Hepatocyte (in vitro differentiated cells): Measurements from ENCODE around the gene SGK2. TPM values are rescaled to one million over a fixed set of nuclear protein-coding genes. Genes with fewer than 3 reads are reported as not detected.

ENCODE experiments used
- DNase-seq: peaks from one replicate; pipeline ENCODE4 v3.0.0-alpha.2; 2016; ENCODE audit warnings: low spot score
- H2AFZ ChIP-seq: fragments of 200-600 bp; sonication (generic); 2 replicates; pipeline ENCODE4 v1.6.0; 2016; ENCODE audit warnings: antibody characterized with exemption, mild to moderate bottlenecking
- H3K27ac ChIP-seq: fragments of 200-600 bp; sonication (generic); 2 replicates; pipeline ENCODE4 v1.5.1; 2016; ENCODE audit warnings: mild to moderate bottlenecking
- H3K27me3 ChIP-seq: fragments of 200-600 bp; sonication (generic); 2 replicates; pipeline ENCODE4 v1.6.1; 2016
- H3K36me3 ChIP-seq: fragments of 200-600 bp; sonication (generic); replicated peaks from 2 replicates; pipeline ENCODE4 v1.5.1; 2016; ENCODE audit warnings: low read depth; ENCODE audit not compliant: insufficient read depth
- H3K4me1 ChIP-seq: fragments of 200-600 bp; sonication (generic); 2 replicates; pipeline ENCODE4 v1.5.1; 2016; ENCODE audit warnings: mild to moderate bottlenecking, moderate library complexity; ENCODE audit not compliant: insufficient read depth
- H3K4me2 ChIP-seq: fragments of 200-600 bp; sonication (generic); 2 replicates; pipeline ENCODE4 v1.6.0; 2016
- H3K4me3 ChIP-seq: fragments of 200-600 bp; sonication (generic); 2 replicates; pipeline ENCODE4 v1.5.1; 2016; ENCODE audit warnings: mild to moderate bottlenecking
- H3K79me2 ChIP-seq: fragments of 200-600 bp; sonication (generic); 2 replicates; pipeline ENCODE4 v1.6.0; 2017; ENCODE audit warnings: mild to moderate bottlenecking
- H3K9me2 ChIP-seq: fragments of 200-600 bp; sonication (generic); replicated peaks from 2 replicates; pipeline ENCODE4 v1.6.0; 2017; ENCODE audit warnings: mild to moderate bottlenecking; ENCODE audit not compliant: insufficient read depth
- H3K9me3 ChIP-seq: fragments of 200-600 bp; sonication (generic); 2 replicates; pipeline ENCODE4 v1.5.1; 2016; ENCODE audit warnings: low read depth, mild to moderate bottlenecking
- H4K20me1 ChIP-seq: fragments of 200-600 bp; sonication (generic); 2 replicates; pipeline ENCODE4 v1.6.0; 2016; ENCODE audit warnings: mild to moderate bottlenecking; ENCODE audit not compliant: insufficient read depth, poor library complexity, severe bottlenecking
- CTCF ChIP-seq: fragments of 200-600 bp; sonication (generic); IDR thresholded peaks from 2 replicates; pipeline ENCODE4 v1.5.1; 2016; ENCODE audit warnings: antibody characterized with exemption, mild to moderate bottlenecking; ENCODE audit not compliant: poor library complexity
- EZH2 ChIP-seq: fragments of 200-600 bp; sonication (generic); IDR thresholded peaks from 2 replicates; pipeline ENCODE4 v1.6.1; 2016; ENCODE audit warnings: antibody characterized with exemption, mild to moderate bottlenecking, borderline replicate concordance
- EZH2phosphoT487 ChIP-seq: fragments of 200-600 bp; sonication (generic); IDR thresholded peaks from one replicate; pipeline ENCODE4 v1.6.1; 2018; ENCODE audit warnings: antibody characterized with exemption, mild to moderate bottlenecking, low read depth, moderate library complexity; ENCODE audit not compliant: unreplicated experiment, severe bottlenecking
- whole genome bisulfite sequencing: methylation state at CpG from one replicate; pipeline ENCODE4 v1.1.6; 2016; ENCODE audit warnings: low lambda C conversion rate; ENCODE audit errors: missing lambda C conversion rate; 5-methylcytosine and 5-hydroxymethylcytosine counted together
- polyA plus RNA-seq: library from polyadenylated mRNA; unstranded; fragments of >200 nt; fragmentation: Nextera tagmentation; extraction: Ambion mirVana; gene quantifications from 2 replicates; pipeline ENCODE4 v1.2.1, GENCODE V29; 2016
- total RNA-seq: library from RNA; depleted of rRNA; stranded (reverse); fragments of >200 nt; gene quantifications from 2 replicates; pipeline ENCODE4 v1.2.3, GENCODE V29; 2014

Gene SGK2
- total and polyA plus RNA-seq, 2 experiments from 2014 or later = 12.5 to 21.2 TPM

GRCh38 chr20:43560974-43561373 lies 2.1 kb downstream of the SGK2 start:
- H3K4me2 ChIP-seq = peak overlapping the region; percentile 71
- H3K4me1 ChIP-seq = peaks cover 29% of the 10 kb centered on the region
- H3K4me3 ChIP-seq = no peak overlapping the region
- H3K79me2 ChIP-seq = peaks cover 17% of the 10 kb centered on the region
- TF ChIP-seq CTCF = no peak
- no peak for TF ChIP-seq EZH2phosphoT487
- no peak for TF ChIP-seq EZH2
- H3K36me3 ChIP-seq = no peaks in the 10 kb centered on the region
- H3K9me2 ChIP-seq = no peaks in the 10 kb centered on the region
- 59% methylated on average over 3 of the region's 3 CpGs for WGBS
- H4K20me1 ChIP-seq = no peaks in the 10 kb centered on the region
- H3K9me3 ChIP-seq = no peaks in the 10 kb centered on the region
- H3K27ac ChIP-seq = no peak overlapping the region
- no peak for DNase-seq
- H3K27me3 ChIP-seq = no peaks in the 10 kb centered on the region
- no peak overlapping the region for H2AFZ ChIP-seq

- no peak overlapping the region for H3K4me3 ChIP-seq
- no peaks in the 10 kb centered on the region for H3K9me2 ChIP-seq
- no peaks in the 10 kb centered on the region for H3K9me3 ChIP-seq
- WGBS = 86% methylated on average over 3 of the region's 3 CpGs
- TF ChIP-seq CTCF (no peak), EZH2phosphoT487 (no peak), EZH2 (no peak)
- H2AFZ ChIP-seq = no peak overlapping the region
- no peaks in the 10 kb centered on the region for H4K20me1 ChIP-seq
- H3K4me1 ChIP-seq = peaks cover 9% of the 10 kb centered on the region
- H3K27ac ChIP-seq = no peak overlapping the region
- H3K4me2 ChIP-seq = no peak overlapping the region
- no peaks in the 10 kb centered on the region for H3K27me3 ChIP-seq
- DNase-seq = no peak
- H3K36me3 ChIP-seq = no peaks in the 10 kb centered on the region
- peaks cover 17% of the 10 kb centered on the region for H3K79me2 ChIP-seq
Measured at GRCh38 chr20:43563429-43563828, 4.6 kb downstream of the SGK2 start.

- no peak for DNase-seq
Measured at GRCh38 chr20:43563991-43564390, 5.2 kb downstream of the SGK2 start.

More at GRCh38 chr20:43563991-43564390, 5.2 kb downstream of the SGK2 start:
- no peaks in the 10 kb centered on the region for H3K9me3 ChIP-seq
- WGBS = 97% methylated on average over 7 of the region's 7 CpGs
- H3K79me2 ChIP-seq = peaks cover 17% of the 10 kb centered on the region
- no peak overlapping the region for H3K4me2 ChIP-seq
- no peaks in the 10 kb centered on the region for H4K20me1 ChIP-seq
- TF ChIP-seq CTCF = no peak
- TF ChIP-seq EZH2phosphoT487 = no peak
- no peak for TF ChIP-seq EZH2
- H3K4me1 ChIP-seq = peaks cover 9% of the 10 kb centered on the region
- no peaks in the 10 kb centered on the region for H3K27me3 ChIP-seq
- H3K27ac ChIP-seq = no peak overlapping the region
- H3K4me3 ChIP-seq = no peak overlapping the region
- no peaks in the 10 kb centered on the region for H3K36me3 ChIP-seq
- H2AFZ ChIP-seq = no peak overlapping the region
- no peaks in the 10 kb centered on the region for H3K9me2 ChIP-seq
